MM.1S (cell line): ENCODE data around the gene EPB42.

Experiments
- DNase-seq: peaks from one replicate; pipeline ENCODE4 v3.0.0-alpha.2; 2015
- H2AFZ ChIP-seq: fragments of 300-600 bp; sonication (generic); 2 replicates; pipeline ENCODE4 v1.6.0; 2016; ENCODE audit warnings: antibody characterized with exemption, low read length
- H3F3A ChIP-seq: fragments of 300-600 bp; sonication (generic); 2 replicates; pipeline ENCODE4 v1.6.1; 2016; ENCODE audit warnings: mild to moderate bottlenecking, antibody characterized with exemption, low read length, moderate library complexity, mixed read lengths; ENCODE audit not compliant: insufficient read depth
- H3K27ac ChIP-seq: fragments of 300-600 bp; sonication (generic); 2 replicates; pipeline ENCODE4 v1.5.1; 2016; ENCODE audit warnings: mild to moderate bottlenecking, low read length
- H3K27me3 ChIP-seq: fragments of 300-600 bp; sonication (generic); replicated peaks from 2 replicates; pipeline ENCODE4 v1.6.0; 2016; ENCODE audit warnings: low read length; ENCODE audit not compliant: insufficient read depth
- H3K36me3 ChIP-seq: fragments of 300-600 bp; sonication (generic); replicated peaks from 2 replicates; pipeline ENCODE4 v1.6.1; 2016; ENCODE audit warnings: mild to moderate bottlenecking, low read length, mixed read lengths; ENCODE audit not compliant: insufficient read depth
- H3K4me1 ChIP-seq: fragments of 300-600 bp; sonication (generic); 2 replicates; pipeline ENCODE4 v1.6.1; 2016; ENCODE audit warnings: low read length, mixed read lengths
- H3K4me2 ChIP-seq: fragments of 300-600 bp; sonication (generic); 2 replicates; pipeline ENCODE4 v1.6.0; 2016; ENCODE audit warnings: low read depth, low read length
- H3K4me3 ChIP-seq: fragments of 300-600 bp; sonication (generic); 2 replicates; pipeline ENCODE4 v1.5.1; 2016; ENCODE audit warnings: low read length, mixed read lengths
- H3K79me2 ChIP-seq: fragments of 300-600 bp; sonication (generic); 2 replicates; pipeline ENCODE4 v1.6.1; 2016; ENCODE audit warnings: mixed run types, low read length, mixed read lengths
- H3K9ac ChIP-seq: fragments of 300-600 bp; sonication (generic); 2 replicates; pipeline ENCODE4 v1.6.1; 2016; ENCODE audit warnings: low read length, mixed read lengths
- H3K9me2 ChIP-seq: fragments of 300-600 bp; sonication (generic); replicated peaks from 2 replicates; pipeline ENCODE4 v1.6.1; 2016; ENCODE audit warnings: mild to moderate bottlenecking, low read length, mixed read lengths; ENCODE audit not compliant: insufficient read depth
- H3K9me3 ChIP-seq: fragments of 300-600 bp; sonication (generic); replicated peaks from 2 replicates; pipeline ENCODE4 v1.6.1; 2016; ENCODE audit warnings: mild to moderate bottlenecking, low read length, mixed read lengths; ENCODE audit not compliant: insufficient read depth
- H4K20me1 ChIP-seq: fragments of 300-600 bp; sonication (generic); 2 replicates; pipeline ENCODE4 v1.6.1; 2016; ENCODE audit warnings: mild to moderate bottlenecking, low read length, moderate library complexity, mixed read lengths; ENCODE audit not compliant: insufficient read depth
- CTCF ChIP-seq: fragments of 300-600 bp; sonication (generic); IDR thresholded peaks from 2 replicates; pipeline ENCODE4 v1.5.1; 2016; ENCODE audit warnings: antibody characterized with exemption, low read length, mixed read lengths
- EZH2 ChIP-seq: fragments of 300-600 bp; sonication (generic); optimal IDR thresholded peaks from 2 replicates; pipeline ENCODE3; 2017; ENCODE audit warnings: low read depth, mild to moderate bottlenecking, antibody characterized with exemption, low read length, mixed read lengths
- EZH2phosphoT487 ChIP-seq: fragments of 300-600 bp; sonication (generic); IDR thresholded peaks from 2 replicates; pipeline ENCODE4 v1.6.1; 2018; ENCODE audit warnings: antibody characterized with exemption, low read length

Gene EPB42

DNA sequence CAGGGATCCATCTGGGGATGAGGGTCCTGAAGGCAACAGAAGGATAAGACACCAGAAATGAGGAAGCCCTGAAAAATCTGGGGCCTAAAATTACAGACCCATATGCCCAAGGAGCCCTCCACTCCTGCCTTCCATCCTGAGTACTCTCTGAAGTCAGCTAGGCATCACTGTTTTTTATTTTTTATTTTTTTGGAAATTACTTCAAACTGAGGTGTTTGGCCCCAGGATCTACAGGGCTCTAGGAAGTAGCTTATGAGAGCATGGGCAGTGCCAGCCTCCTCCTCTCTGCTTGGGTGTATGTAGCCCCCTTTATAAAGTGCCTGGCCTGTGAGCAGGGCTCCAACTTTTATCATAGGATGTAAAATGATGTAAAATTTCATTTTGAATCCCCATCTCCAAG lies 7.9 kb downstream of the EPB42 start:
- H3K4me3 ChIP-seq: no peak overlapping the region
- H2AFZ ChIP-seq: no peak overlapping the region
- no peaks in the 10 kb centered on the region for H3K36me3 ChIP-seq
- no peaks in the 10 kb centered on the region for H3K9me3 ChIP-seq
- H4K20me1 ChIP-seq: no peaks in the 10 kb centered on the region
- no peaks in the 10 kb centered on the region for H3K9me2 ChIP-seq
- no peaks in the 10 kb centered on the region for H3F3A ChIP-seq
- no peaks in the 10 kb centered on the region for H3K4me1 ChIP-seq
- H3K27ac ChIP-seq: no peak overlapping the region
- DNase-seq: no peak
- H3K4me2 ChIP-seq: no peak overlapping the region
- no peaks in the 10 kb centered on the region for H3K79me2 ChIP-seq
- no peak overlapping the region for H3K9ac ChIP-seq
- TF ChIP-seq EZH2phosphoT487 (no peak), EZH2 (no peak), CTCF (no peak)
- H3K27me3 ChIP-seq: no peaks in the 10 kb centered on the region

DNA sequence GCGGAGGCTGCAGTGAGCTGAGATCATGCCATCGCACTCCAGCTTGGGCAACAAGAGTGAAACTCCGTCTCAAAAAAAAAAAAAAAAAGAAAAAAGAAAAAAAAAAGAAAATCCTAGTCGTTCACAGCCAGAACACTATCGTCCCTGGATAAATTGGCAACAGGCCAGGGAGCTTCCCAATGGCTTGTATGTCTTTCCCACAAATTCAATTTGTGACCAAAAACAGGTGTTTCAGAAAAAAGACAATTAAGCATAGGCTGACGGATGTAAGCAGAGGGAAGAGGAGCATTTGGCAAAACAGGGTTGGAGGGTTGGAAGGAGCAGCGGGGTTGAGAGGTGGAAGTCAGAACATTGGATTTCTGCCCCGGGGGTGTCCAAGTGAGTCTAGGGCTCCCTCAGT lies 8.5 kb downstream of the EPB42 start:
- Histone ChIP-seq H3K9ac (no peak overlapping the region), H3K4me1 (no peaks in the 10 kb centered on the region), H3K36me3 (no peaks in the 10 kb centered on the region), H4K20me1 (no peaks in the 10 kb centered on the region), H3K79me2 (no peaks in the 10 kb centered on the region), H3K9me3 (no peaks in the 10 kb centered on the region), H3K27ac (no peak overlapping the region), H3K4me2 (no peak overlapping the region), H2AFZ (no peak overlapping the region), H3K4me3 (no peak overlapping the region), H3F3A (no peaks in the 10 kb centered on the region), H3K9me2 (no peaks in the 10 kb centered on the region), H3K27me3 (no peaks in the 10 kb centered on the region)
- no peak for TF ChIP-seq EZH2
- TF ChIP-seq CTCF: no peak
- TF ChIP-seq EZH2phosphoT487: no peak
- DNase-seq: no peak

DNA sequence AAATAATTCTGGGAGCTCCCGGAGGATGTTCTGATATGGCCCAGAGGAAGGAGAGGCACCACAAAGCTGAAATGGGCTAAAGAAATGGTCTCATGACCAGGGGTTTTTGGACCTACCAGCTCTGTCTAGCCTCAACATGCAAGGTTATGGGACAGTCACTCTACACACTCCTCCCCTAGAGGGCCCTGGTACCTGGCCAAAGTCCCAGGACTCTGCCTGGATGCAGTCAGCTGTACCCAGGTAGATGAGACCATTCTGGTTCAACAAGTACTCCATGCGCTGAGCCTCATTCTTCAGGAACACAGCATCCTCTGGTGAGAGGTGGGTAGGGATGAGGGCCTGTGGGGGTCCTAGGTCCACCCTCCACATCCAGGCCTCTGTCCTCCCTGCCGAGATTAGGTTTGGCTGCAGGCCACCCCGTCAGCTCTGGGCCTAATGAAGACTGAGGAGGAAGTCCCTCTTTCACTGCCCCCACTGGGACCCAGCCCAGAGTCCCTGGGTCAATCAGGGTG lies 9.5 kb downstream of the EPB42 start:
- no peak for DNase-seq
- no peaks in the 10 kb centered on the region for H3K27me3 ChIP-seq
- no peaks in the 10 kb centered on the region for H3K36me3 ChIP-seq
- H3K79me2 ChIP-seq: no peaks in the 10 kb centered on the region
- no peak overlapping the region for H3K4me3 ChIP-seq
- H3K4me2 ChIP-seq: no peak overlapping the region
- H3K27ac ChIP-seq: no peak overlapping the region
- H3K9me2 ChIP-seq: no peaks in the 10 kb centered on the region
- no peaks in the 10 kb centered on the region for H3K4me1 ChIP-seq
- no peaks in the 10 kb centered on the region for H4K20me1 ChIP-seq
- no peak overlapping the region for H2AFZ ChIP-seq
- no peak overlapping the region for H3K9ac ChIP-seq
- no peaks in the 10 kb centered on the region for H3F3A ChIP-seq
- H3K9me3 ChIP-seq: no peaks in the 10 kb centered on the region
- no peak for TF ChIP-seq EZH2
- no peak for TF ChIP-seq EZH2phosphoT487
- TF ChIP-seq CTCF: no peak
